GM12891 (cell line): ENCODE results near the gene ARHGAP6.
"Not testable (repeated sequence)": the region's sequence is repeated elsewhere in the genome, so short reads cannot be mapped to it uniquely, and the experiment has no call there.

Source experiments
- DNase-seq: peaks from one replicate; pipeline ENCODE4 v3.0.0; 2011; ENCODE audit warnings: low spot score; ENCODE audit not compliant: insufficient read length
- FAIRE-seq: peaks from 2 replicates; lab custom pipeline; 2011; peaks lifted over from hg19 to GRCh38; lab: Jason Lieb, UNC
- PAX5 ChIP-seq: IDR thresholded peaks from 2 replicates; pipeline ENCODE4 v1.6.1; 2011; ENCODE audit warnings: low read length, moderate library complexity, mild to moderate bottlenecking; ENCODE audit not compliant: insufficient read depth, severe bottlenecking
- POLR2A ChIP-seq: IDR thresholded peaks from 2 replicates; pipeline ENCODE4 v1.6.1; 2011; ENCODE audit warnings: low read depth, low read length, control low read depth
- POLR2AphosphoS5 ChIP-seq: IDR thresholded peaks from 2 replicates; pipeline ENCODE4 v1.6.1; 2011; ENCODE audit warnings: low read depth, low read length, control low read depth
- POU2F2 ChIP-seq: IDR thresholded peaks from 2 replicates; pipeline ENCODE4 v1.6.1; 2011; ENCODE audit warnings: low read depth, mild to moderate bottlenecking, control low read depth, low read length, moderate library complexity
- SPI1 ChIP-seq: IDR thresholded peaks from 2 replicates; pipeline ENCODE4 v1.6.1; 2011; ENCODE audit warnings: low read depth, low read length, control low read depth
- TAF1 ChIP-seq: IDR thresholded peaks from 2 replicates; pipeline ENCODE4 v1.6.1; 2011; ENCODE audit warnings: low read depth, low read length, control low read depth

ARHGAP6 gene

GRCh38 chrX:11619441-11619840 is 46.3 kb downstream of the ARHGAP6 start:
- no peak for FAIRE-seq
- DNase-seq, result no peak
- no peak for TF ChIP-seq TAF1
- no peak for TF ChIP-seq POU2F2
- no peak for TF ChIP-seq POLR2AphosphoS5
- no peak for TF ChIP-seq PAX5
- no peak for TF ChIP-seq POLR2A
- no peak for TF ChIP-seq SPI1

GRCh38 chrX:11614253-11614652 is 51.5 kb downstream of the ARHGAP6 start:
- not testable (repeated sequence) for FAIRE-seq

GRCh38 chrX:11611965-11612364 is 53.8 kb downstream of the ARHGAP6 start:
- no peak for TF ChIP-seq POLR2A
- TF ChIP-seq TAF1, result no peak
- TF ChIP-seq SPI1, result peak; percentile 89
- no peak for TF ChIP-seq POU2F2
- peak; percentile 89 for FAIRE-seq
- no peak for DNase-seq

More at GRCh38 chrX:11614253-11614652, 51.5 kb downstream of the ARHGAP6 start:
- DNase-seq, result not testable (repeated sequence)

- no peak for DNase-seq
- TF ChIP-seq POU2F2, result no peak
- TF ChIP-seq SPI1, result no peak
- no peak for TF ChIP-seq POLR2AphosphoS5
- TF ChIP-seq POLR2A, result no peak
- TF ChIP-seq TAF1, result no peak
- no peak for TF ChIP-seq PAX5
- FAIRE-seq, result no peak
Measured at GRCh38 chrX:11611161-11611560, 54.6 kb downstream of the ARHGAP6 start.

GRCh38 chrX:11609109-11609508 is 56.6 kb downstream of the ARHGAP6 start:
- TF ChIP-seq TAF1 (no peak), POU2F2 (no peak), SPI1 (peak; percentile 92)
- peak; percentile 52 for FAIRE-seq
- DNase-seq, result no peak

GRCh38 chrX:11606408-11606807 is 59.3 kb downstream of the ARHGAP6 start:
- FAIRE-seq (no peak), DNase-seq (no peak)
- no peak for TF ChIP-seq SPI1
- no peak for TF ChIP-seq POU2F2
- TF ChIP-seq POLR2A, result no peak
- no peak for TF ChIP-seq TAF1
- no peak for TF ChIP-seq PAX5
- TF ChIP-seq POLR2AphosphoS5, result no peak

GRCh38 chrX:11600578-11600977 is 65.1 kb downstream of the ARHGAP6 start:
- FAIRE-seq (peak; percentile 28), DNase-seq (no peak)
- no peak for TF ChIP-seq POLR2AphosphoS5
- no peak for TF ChIP-seq SPI1

- DNase-seq, result no peak
- no peak for FAIRE-seq
- no peak for TF ChIP-seq PAX5
- no peak for TF ChIP-seq TAF1
- TF ChIP-seq SPI1, result no peak
- no peak for TF ChIP-seq POLR2A
- TF ChIP-seq POU2F2, result no peak
- TF ChIP-seq POLR2AphosphoS5, result no peak
Measured at GRCh38 chrX:11597479-11597878, 68.2 kb downstream of the ARHGAP6 start.

GRCh38 chrX:11591723-11592346 is 73.9 kb downstream of the ARHGAP6 start:
- no peak for DNase-seq
- TF ChIP-seq TAF1, result no peak
- no peak for TF ChIP-seq POLR2A
- no peak for TF ChIP-seq SPI1
- no peak for TF ChIP-seq POU2F2
- TF ChIP-seq POLR2AphosphoS5, result no peak
- TF ChIP-seq PAX5, result no peak
- no peak for FAIRE-seq

- FAIRE-seq (no peak), DNase-seq (no peak)
- TF ChIP-seq SPI1 (no peak), PAX5 (no peak), POLR2A (no peak), TAF1 (no peak), POU2F2 (no peak), POLR2AphosphoS5 (no peak)
Measured at GRCh38 chrX:11589641-11590040, 76.1 kb downstream of the ARHGAP6 start.
